Pancreas (tissue), 10 donors: ENCODE results near the gene OPA3. TPM values are rescaled to one million over a fixed set of nuclear protein-coding genes. Genes with fewer than 3 reads are reported as not detected.

Source experiments
- ATAC-seq, 4 donors: fragments of 200-7000 bp; cut with Tn5 transposase; one replicate each; pipeline versions ENCODE4 v1.8.0 to v1.9.1; 2020; ENCODE audit warnings: mild to moderate bottlenecking in 4 of 4, moderate library complexity in 4 of 4
- DNase-seq, 6 donors: peaks; one replicate each; pipeline ENCODE4 v3.0.0-alpha.2; 2020
- FAIRE-seq: peaks from 2 replicates; lab custom pipeline; 2012; peaks lifted over from hg19 to GRCh38; lab: Jason Lieb, UNC
- H3K27ac ChIP-seq, 4 donors: fragments of 200-600 bp; sonication (generic); 1 replicate in 3 of 4; 2 replicates in 1 of 4; pipeline versions ENCODE4 v1.5.0 to v1.8.0; 2020
- H3K27me3 ChIP-seq, 4 donors: fragments of 200-600 bp; one replicate each; pipeline ENCODE4 v1.8.0; 2021
- H3K36me3 ChIP-seq, 3 donors: fragments of 200-600 bp; sonication (generic) in 1 of 3; one replicate each; pipeline versions ENCODE4 v1.5.0 to v1.8.0; 2020 to 2021
- H3K4me1 ChIP-seq, 3 donors: fragments of 200-600 bp; one replicate each; pipeline ENCODE4 v1.8.0; 2021
- H3K4me3 ChIP-seq, 4 donors: fragments of 200-600 bp; sonication (generic) in 2 of 4; one replicate each; pipeline versions ENCODE4 v1.5.0 to v1.8.0; 2020 to 2021
- H3K9me3 ChIP-seq, 4 donors: fragments of 200-600 bp; one replicate each; pipeline ENCODE4 v1.8.0; 2021
- WGBS, 2 donors: extraction: QIAGEN DNeasy Blood & Tissue Kit; methylation state at CpG; one replicate each; pipeline ENCODE4 v1.1.7; 2013; 5-methylcytosine and 5-hydroxymethylcytosine counted together
- intact Hi-C, 3 donors: fragments of 100-400 bp; cut with DNase I; formaldehyde crosslinking; loops; one replicate each; pipeline versions ENCODE4 v1.11.1 to v1.14.2; 2022
- polyA plus RNA-seq, 2 donors: library from polyadenylated mRNA; stranded (reverse); fragments of 200-250 nt; gene quantifications; one replicate each; pipeline ENCODE4 v1.2.3, GENCODE V29; 2013
- total RNA-seq, 6 donors: library from RNA; stranded (reverse); fragmentation: NEBNext Ultra II Directional in 4 of 6; extraction: Animal tissue kit (Norgen Biotek cat#: 25700) in 4 of 6; gene quantifications; one replicate each; pipeline versions ENCODE4 v1.2.1 to v1.2.4, GENCODE V29; 2021 to 2023
- TF ChIP-seq, protein P1 (sequence below), 4 donors: fragments of 200-600 bp; sonication (generic) in 3 of 4; IDR thresholded peaks; one replicate each; pipeline versions ENCODE4 v1.5.0 to v1.8.0; 2021; ENCODE audit warnings: antibody characterized with exemption in 4 of 4
- donor health status: healthy with polysubstance abuse.
- donor health status: DM: no; HTN: no; CAD: no; lungs with moderate emphysema.
- donor health status: DM: no; HTN: no; CAD: no.
- donor health status: control.
- donor health status: control.
- donor health status: Bipolar disorder and iron deficiency.
- donor health status: DM: yes; HTN: yes; CAD: no.
- donor health status: DM: no; HTN: no; CAD: no.
- donor health status: DM: no; HTN: no; CAD: no.
- donor health status: DM: yes; HTN: yes; CAD: no.

OPA3 gene
- total and polyA plus RNA-seq, 8 donors, result 3.4 to 8.0 (median 4.7) TPM

- H3K27me3 ChIP-seq, result no peaks in the 10 kb centered on the region
- FAIRE-seq (no peak), ATAC-seq (no peak), DNase-seq (peak in 1 of 6 donors; percentile 5)
- no peaks in the 10 kb centered on the region for H3K36me3 ChIP-seq
- H3K9me3 ChIP-seq, result no peaks in the 10 kb centered on the region
- H3K27ac ChIP-seq, result no peak overlapping the region
- no peak overlapping the region for H3K4me3 ChIP-seq
- intact Hi-C loops, result no loop called here
- 89 to 95% methylated on average over 9 of the region's 9 CpGs for WGBS, 2 donors
- H3K4me1 ChIP-seq, result no peaks in the 10 kb centered on the region
- TF ChIP-seq, protein P1, sequence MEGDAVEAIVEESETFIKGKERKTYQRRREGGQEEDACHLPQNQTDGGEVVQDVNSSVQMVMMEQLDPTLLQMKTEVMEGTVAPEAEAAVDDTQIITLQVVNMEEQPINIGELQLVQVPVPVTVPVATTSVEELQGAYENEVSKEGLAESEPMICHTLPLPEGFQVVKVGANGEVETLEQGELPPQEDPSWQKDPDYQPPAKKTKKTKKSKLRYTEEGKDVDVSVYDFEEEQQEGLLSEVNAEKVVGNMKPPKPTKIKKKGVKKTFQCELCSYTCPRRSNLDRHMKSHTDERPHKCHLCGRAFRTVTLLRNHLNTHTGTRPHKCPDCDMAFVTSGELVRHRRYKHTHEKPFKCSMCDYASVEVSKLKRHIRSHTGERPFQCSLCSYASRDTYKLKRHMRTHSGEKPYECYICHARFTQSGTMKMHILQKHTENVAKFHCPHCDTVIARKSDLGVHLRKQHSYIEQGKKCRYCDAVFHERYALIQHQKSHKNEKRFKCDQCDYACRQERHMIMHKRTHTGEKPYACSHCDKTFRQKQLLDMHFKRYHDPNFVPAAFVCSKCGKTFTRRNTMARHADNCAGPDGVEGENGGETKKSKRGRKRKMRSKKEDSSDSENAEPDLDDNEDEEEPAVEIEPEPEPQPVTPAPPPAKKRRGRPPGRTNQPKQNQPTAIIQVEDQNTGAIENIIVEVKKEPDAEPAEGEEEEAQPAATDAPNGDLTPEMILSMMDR (IDR thresholded peaks at IDR 0.05), result no peak
Measured at GRCh38 chr19:45539459-45539858, 45.1 kb downstream of the OPA3 start.

DNA sequence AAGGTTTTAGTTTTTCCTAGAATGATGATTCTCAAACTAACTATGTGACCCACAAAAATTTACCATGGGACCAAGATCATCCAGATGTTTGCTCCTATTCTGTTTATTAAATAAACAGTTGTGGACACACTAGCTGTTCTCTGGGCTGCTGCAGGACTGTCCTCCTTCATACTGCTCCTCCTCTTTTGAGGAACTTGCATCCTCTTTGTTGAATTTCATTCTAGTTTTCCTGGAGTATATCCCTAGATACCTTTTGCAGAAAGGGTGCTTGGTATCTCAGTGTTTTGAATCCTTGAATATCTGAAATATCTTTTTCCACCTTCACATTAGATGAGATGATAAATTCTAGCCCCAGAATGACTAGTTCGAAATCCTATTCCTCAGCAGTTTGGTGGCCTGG, 53.3 kb downstream of the OPA3 start:
- ATAC-seq (no peak), DNase-seq (no peak), FAIRE-seq (no peak)
- no peak overlapping the region for H3K27ac ChIP-seq
- 94 to 95% methylated on average over 1 of the region's 1 CpG for WGBS, 2 donors
- H3K4me3 ChIP-seq, result no peak overlapping the region
- H3K9me3 ChIP-seq, result no peaks in the 10 kb centered on the region
- peaks cover 0 to 3% (median 0%) of the 10 kb centered on the region in 3 donors for H3K4me1 ChIP-seq
- TF ChIP-seq, protein P1 (IDR thresholded peaks at IDR 0.05), result no peak
- intact Hi-C loops, result no loop called here
- H3K27me3 ChIP-seq, result no peaks in the 10 kb centered on the region
- H3K36me3 ChIP-seq, result no peaks in the 10 kb centered on the region

DNA sequence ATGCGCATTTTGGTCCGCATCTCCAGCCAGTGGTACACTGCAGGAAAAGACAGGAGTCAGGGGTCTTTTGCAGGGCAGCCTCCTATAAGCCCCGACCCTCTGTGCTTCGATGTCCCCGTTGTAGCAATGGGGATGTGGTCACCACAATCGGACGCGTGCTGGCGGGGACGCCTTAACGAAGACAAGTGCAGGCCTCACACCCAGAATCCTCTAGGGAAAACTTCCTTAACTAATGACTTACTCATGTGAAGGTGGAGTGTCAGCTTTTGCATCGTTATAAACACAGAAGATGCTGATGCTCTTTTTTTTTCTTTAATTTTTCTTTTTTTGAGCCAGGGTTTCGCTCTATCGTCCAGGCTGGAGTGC, 55.2 kb downstream of the OPA3 start:
- no peak for ATAC-seq
- TF ChIP-seq, protein P1 (IDR thresholded peaks at IDR 0.05), result no peak
- Histone ChIP-seq H3K4me1 (peaks cover 2 to 6% (median 2%) of the 10 kb centered on the region in 3 donors), H3K4me3 (peak overlapping the region in 3 of 4 donors; percentile 21 to 58 (median 35)), H3K36me3 (no peaks in the 10 kb centered on the region), H3K27me3 (no peaks in the 10 kb centered on the region), H3K9me3 (no peaks in the 10 kb centered on the region), H3K27ac (no peak overlapping the region)
- intact Hi-C loops, result loop anchor here in 1 of 3 donors (10.0 kb wide), 1 partner anchor 105 kb away; the partner anchor contains the start of gene EML2
- 18 to 23% methylated on average over 14 of the region's 14 CpGs for WGBS, 2 donors
- no peak for DNase-seq
- no peak for FAIRE-seq

GRCh38 chr19:45528744-45529419, 55.7 kb downstream of the OPA3 start:
- peak; percentile 63 to 81 (median 72) for DNase-seq
- Histone ChIP-seq H3K27ac (peak overlapping the region in 3 of 4 donors; percentile 34 to 58 (median 54)), H3K9me3 (no peaks in the 10 kb centered on the region), H3K27me3 (no peaks in the 10 kb centered on the region), H3K36me3 (no peaks in the 10 kb centered on the region), H3K4me1 (peaks cover 3 to 7% (median 6%) of the 10 kb centered on the region in 3 donors), H3K4me3 (peak overlapping the region; percentile 21 to 58 (median 29))
- WGBS, 2 donors, result 2% methylated on average over 46 to 49 of the region's 49 CpGs
- no peak for FAIRE-seq
- ATAC-seq, result peak; percentile 55 to 81 (median 73)
- intact Hi-C loops, result loop anchor here in 1 of 3 donors (10.0 kb wide), 1 partner anchor 106 kb away; the partner anchor contains the start of gene EML2
- TF ChIP-seq, protein P1 (IDR thresholded peaks at IDR 0.05), result no peak
